ENCODE measurements around the gene LRMDA. TPM values are rescaled to one million over a fixed set of nuclear protein-coding genes. Genes with fewer than 3 reads are reported as not detected.

Gene LRMDA
- polyA plus RNA-seq, 1 donor from 2014 or later, result not detected

DNA sequence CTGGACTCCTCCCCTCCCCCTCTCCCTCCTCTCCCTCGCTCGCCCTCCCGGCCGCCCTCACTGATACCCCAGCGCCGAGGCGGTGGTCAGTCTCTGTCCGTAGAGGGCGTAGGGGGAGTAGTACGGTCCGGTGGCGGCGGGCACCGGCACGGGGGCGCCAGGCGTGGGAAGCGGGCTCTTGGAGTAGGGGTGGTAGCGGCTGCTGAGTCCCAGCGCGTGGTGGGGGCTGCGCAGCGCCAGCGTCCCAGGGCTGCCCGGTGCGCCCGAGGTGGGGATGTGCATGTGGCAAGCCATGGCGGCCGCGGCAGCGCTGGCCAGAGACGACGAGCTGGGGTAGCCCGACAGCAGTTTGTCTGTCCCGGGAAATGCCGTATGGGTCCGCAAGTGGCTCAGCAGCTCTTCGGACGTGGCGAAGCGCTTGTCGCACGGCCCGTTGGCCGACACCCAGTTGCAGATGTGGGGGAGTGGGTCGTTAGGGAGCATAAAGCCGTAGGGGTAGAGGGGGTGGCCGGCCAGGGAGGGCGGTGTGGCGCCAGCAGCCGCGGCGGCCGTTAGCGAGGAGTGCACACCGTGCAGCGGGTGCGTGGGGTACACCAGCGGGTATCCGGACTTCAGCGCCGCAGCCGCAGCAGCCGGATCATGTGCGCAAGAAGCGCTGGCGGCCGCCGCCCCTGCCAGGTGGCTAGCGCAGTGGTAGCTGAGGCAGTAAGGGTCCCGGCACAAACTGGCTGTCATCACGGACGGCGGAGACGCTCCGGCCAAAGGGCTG lies 32.5 kb upstream of the LRMDA start:
- Mint-ChIP-seq H3K27ac (no peak overlapping the region), H3K27me3 (peaks cover 50% of the 10 kb centered on the region), H3K36me3 (no peaks in the 10 kb centered on the region), H3K4me3 (no peak overlapping the region), H3K4me1 (peaks cover 5 to 18% (median 6%) of the 10 kb centered on the region in 3 donors), H3K9me3 (peaks cover 0 to 2% (median 0%) of the 10 kb centered on the region in 3 donors)

DNA sequence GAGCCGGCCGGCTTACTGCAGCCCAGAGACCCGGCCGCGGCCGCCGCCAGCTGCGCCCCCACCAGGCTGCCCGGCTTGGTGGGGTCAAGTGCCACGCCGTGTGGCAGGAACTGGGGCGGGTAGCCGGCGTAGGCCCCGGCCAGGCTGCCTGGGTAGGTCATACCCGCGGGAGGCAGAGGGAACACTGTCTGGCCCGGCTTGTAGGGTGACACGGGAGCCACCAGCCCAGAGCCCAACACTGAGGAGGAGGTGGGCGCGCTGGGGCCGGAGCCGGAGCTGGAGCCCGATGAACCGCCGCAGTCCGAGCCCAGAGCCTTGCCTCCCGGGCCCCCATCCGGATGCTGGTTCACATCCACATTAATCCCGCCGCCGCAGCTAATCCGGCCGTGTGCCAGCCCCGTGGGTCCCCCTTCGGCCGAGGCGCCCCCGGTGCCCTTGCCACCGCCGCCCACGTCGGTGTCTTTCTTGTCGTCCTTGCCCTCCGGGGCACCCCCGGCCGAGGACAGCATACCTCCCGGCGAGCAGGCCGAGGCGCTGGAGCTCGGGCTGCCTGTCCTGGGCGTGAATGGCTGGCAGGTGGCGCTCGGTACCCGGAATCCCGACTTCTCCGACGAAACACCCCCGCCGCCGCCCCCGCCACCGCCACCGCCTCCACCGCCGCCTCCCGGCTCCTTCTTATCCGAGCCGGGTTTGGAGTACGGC lies 31.8 kb upstream of the LRMDA start:
- peaks cover 8 to 21% (median 9%) of the 10 kb centered on the region in 3 donors for H3K4me1 Mint-ChIP-seq
- peaks cover 0 to 4% (median 0%) of the 10 kb centered on the region in 3 donors for H3K9me3 Mint-ChIP-seq
- no peaks in the 10 kb centered on the region for H3K36me3 Mint-ChIP-seq
- no peak overlapping the region for H3K27ac Mint-ChIP-seq
- H3K27me3 Mint-ChIP-seq, result peaks cover 48% of the 10 kb centered on the region
- peak overlapping the region in 2 of 4 donors; percentile 76 to 89 for H3K4me3 Mint-ChIP-seq

DNA sequence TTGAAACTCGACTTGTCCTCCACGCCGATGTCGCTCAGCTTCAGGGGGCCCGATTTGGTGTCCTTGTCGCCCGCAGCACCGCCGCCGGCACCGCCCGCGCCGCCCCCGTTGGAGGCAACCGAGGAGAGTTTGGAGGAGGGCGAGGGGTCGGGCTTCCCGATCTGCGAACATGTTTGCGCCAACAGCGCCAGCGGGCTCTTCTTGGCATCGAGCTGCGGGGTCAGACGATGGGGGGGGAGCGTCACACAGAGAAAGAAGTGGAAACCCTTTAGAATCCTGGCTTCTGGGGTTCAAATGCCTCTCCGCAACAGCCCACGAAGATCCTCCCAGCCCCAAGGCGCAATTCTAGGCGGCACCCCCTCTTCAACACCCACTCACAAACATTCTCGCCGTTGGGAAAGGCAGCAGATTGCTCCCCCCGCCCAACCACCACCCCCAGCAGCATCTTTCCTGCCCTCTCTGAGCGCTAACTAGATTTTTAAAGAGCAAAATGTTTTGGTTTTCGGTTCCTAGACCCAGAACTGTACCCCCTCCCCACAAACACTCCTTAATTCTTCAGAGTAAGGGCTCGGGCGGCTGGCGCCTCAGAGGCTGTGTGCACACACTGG lies 31.2 kb upstream of the LRMDA start:
- peak overlapping the region in 1 of 3 donors; percentile 57 for H3K27ac Mint-ChIP-seq
- H3K4me3 Mint-ChIP-seq, result peak overlapping the region; percentile 51 to 90 (median 82)
- H3K4me1 Mint-ChIP-seq, result peaks cover 8 to 18% (median 9%) of the 10 kb centered on the region in 3 donors
- no peaks in the 10 kb centered on the region for H3K36me3 Mint-ChIP-seq
- peaks cover 44% of the 10 kb centered on the region for H3K27me3 Mint-ChIP-seq
- peaks cover 0 to 2% (median 0%) of the 10 kb centered on the region in 3 donors for H3K9me3 Mint-ChIP-seq

DNA sequence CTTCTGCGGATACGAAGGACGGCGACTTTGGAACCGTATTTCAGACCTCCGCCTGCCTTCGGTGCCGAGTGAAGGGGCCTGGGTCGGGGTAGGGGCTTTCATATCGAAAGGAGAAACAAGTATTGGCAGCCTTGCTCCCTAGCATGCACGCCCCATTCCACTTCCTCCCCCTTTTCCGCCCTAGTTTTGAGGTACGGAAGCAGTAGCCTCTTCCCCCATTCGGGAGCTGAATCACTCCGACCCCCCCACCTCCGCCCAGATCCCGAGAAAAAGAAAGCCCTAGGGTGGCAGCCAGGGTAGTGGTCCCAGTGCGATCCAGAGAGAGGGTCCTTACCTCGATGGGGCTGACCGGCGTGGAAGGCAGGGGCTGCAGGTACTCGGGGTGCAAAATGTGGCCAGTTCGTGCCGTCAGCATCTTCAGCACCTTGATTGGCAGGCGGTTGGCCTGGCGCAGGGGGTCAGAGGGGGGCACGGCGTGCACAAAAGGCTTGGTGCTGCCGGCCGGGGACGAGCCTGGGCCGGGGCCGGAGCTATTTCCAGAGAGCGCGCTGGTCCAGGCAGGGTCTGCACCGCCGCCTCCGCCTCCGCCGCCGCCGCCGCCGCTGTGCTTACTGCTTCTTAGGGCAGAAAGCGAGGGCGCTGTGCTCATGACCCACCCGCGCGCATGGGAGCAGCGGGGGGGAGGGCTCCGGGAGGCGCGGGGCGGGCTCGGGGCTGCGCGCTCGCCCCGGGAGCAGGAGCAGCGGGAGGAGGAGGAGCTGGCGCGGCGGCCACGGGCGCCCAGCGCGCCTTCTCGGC lies 30.5 kb upstream of the LRMDA start:
- Mint-ChIP-seq H3K4me1 (peaks cover 9 to 18% (median 9%) of the 10 kb centered on the region in 3 donors), H3K27me3 (peaks cover 45% of the 10 kb centered on the region), H3K27ac (no peak overlapping the region), H3K9me3 (peaks cover 0 to 6% (median 0%) of the 10 kb centered on the region in 3 donors), H3K4me3 (peak overlapping the region; percentile 51 to 90 (median 82)), H3K36me3 (peaks cover 2% of the 10 kb centered on the region)

DNA sequence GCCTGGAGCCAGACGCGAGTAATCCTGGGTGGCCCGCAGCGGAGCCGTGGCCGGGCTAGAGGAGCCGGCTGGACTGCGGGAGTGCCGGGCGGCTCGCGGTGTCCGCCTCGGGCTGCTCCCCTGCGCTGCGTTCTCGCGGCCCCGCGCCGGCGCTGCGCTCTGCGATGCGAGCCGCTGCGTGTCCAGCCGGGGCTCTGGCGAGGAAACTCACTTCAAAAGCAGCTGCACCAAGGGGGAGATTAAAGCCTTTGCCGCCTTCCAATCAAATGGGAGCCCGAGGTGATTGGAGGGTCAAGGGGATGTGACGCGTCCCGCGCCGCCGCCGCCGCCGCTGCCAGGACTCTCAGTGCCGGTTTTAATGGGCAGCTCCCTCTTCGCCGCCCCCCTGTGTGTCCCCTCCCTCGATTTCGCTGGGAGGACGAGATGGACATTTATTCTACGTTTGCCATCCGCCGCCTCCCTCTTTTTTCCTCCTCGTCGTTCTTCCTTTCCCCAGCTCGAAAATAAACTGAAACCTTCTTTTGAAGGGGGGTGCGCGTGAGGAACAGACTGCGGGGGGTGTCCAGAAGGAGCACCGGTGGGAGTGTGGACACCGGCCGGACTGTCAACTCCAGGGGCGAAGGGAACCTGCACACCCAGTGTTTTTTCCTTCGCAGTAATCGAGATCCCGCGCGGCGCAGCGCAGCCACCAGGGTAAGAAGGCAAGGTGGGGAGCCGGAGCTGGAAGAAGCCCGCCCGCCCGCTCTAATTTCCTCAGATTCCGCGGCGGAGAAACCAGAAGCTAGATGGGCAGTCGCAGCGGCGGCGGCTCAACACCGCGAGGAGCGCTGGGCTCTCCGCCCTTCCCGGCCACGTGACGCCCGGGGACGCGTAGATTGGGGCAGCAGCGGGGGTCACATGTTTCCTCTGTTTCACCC lies 29.6 kb upstream of the LRMDA start, which contains the start of gene ZNF503:
Gene ZNF503, minus strand, starts transcription at position 196 of the 917 bp plus-strand sequence. CDS start 345 bp downstream, outside the sequence.
- Mint-ChIP-seq H3K4me1 (peaks cover 9 to 18% (median 9%) of the 10 kb centered on the region in 3 donors), H3K36me3 (peaks cover 2% of the 10 kb centered on the region), H3K9me3 (peaks cover 0 to 6% (median 0%) of the 10 kb centered on the region in 3 donors), H3K4me3 (peak within 1 kb of the TSS; percentile 77 to 93 (median 89)), H3K27ac (peak within 1 kb of the TSS in 2 of 3 donors; percentile 53 to 85), H3K27me3 (peaks cover 54% of the 10 kb centered on the region)

DNA sequence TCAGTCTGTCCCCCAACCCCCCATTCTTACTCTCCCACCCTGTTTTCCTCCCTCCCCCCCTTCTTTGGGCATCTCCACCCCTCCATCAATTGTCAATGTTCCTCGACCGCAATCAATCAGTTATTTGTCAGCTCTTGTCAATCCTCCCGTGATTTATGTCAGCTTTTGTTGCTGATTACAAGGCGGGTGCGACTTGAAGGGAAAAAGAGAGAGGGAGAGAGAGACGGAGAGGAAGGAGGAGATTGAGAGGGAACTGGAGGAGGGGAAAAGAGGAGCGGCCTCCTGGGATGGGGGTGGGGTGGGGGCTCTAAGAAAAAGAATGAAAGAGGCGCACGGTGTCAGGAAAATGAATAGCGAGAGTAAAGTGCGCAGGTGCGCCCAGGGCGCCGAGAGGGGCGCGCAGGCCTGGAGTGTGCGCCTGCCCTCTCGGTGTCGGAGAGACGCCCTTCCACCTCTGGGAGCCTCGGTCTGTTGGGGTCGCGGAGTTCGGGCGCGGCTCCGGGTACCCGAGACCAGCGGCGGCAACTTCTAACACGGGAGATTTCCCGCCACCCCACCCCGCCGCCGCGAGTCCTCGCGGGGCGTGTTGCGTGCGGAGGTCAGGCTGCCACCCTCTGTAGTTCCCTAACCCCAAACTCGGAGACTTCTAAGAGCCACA lies 28.8 kb upstream of the LRMDA start:
- peak overlapping the region; percentile 77 to 93 (median 89) for H3K4me3 Mint-ChIP-seq
- peaks cover 2% of the 10 kb centered on the region for H3K36me3 Mint-ChIP-seq
- H3K9me3 Mint-ChIP-seq, result peaks cover 0 to 6% (median 0%) of the 10 kb centered on the region in 3 donors
- peaks cover 9 to 18% (median 9%) of the 10 kb centered on the region in 3 donors for H3K4me1 Mint-ChIP-seq
- H3K27ac Mint-ChIP-seq, result peak overlapping the region in 1 of 3 donors; percentile 53
- peaks cover 57% of the 10 kb centered on the region for H3K27me3 Mint-ChIP-seq

DNA sequence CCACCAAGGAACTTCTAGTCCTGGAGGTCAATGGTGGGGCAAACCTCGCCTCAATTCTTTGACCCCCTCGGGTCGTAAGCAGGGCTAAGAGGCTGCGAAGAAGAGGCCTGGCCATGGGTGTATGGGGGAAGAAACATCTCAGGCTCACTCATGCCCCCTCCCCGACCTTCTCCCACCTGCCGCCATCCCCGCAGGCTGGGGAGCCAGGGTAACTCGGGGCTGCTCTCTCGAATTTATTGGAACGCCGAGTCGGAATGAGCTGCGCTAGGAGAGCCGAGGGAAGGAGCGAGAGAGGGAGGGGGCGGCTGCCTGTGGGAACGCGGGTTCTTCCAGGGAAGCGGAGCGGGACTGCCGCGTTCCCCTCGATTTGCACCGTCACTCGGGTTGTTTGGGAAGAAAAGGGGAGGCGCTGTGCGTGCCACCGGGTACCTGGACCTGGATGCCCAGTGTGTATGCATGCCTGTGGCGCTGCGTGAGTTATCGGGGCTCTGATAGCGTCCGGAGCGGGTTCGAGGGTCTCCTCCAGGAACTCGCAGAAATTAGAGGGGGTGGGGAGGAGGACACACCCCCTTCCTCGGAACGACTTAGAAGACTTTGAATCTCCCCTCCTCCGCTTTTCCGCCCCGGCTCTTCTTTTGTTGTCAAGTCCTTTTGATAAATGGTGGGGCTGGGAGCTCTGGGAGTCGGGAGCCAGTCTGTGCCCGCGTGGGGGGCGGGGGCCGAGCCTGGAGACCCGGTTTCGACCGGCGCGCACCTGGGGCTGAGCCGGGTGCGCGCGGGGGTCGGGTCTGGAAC lies 28.1 kb upstream of the LRMDA start:
- H3K9me3 Mint-ChIP-seq, result peaks cover 0 to 6% (median 0%) of the 10 kb centered on the region in 3 donors
- H3K4me3 Mint-ChIP-seq, result peak overlapping the region; percentile 77 to 93 (median 89)
- H3K4me1 Mint-ChIP-seq, result peaks cover 9 to 19% (median 10%) of the 10 kb centered on the region in 3 donors
- H3K36me3 Mint-ChIP-seq, result peaks cover 2% of the 10 kb centered on the region
- peaks cover 60% of the 10 kb centered on the region for H3K27me3 Mint-ChIP-seq
- H3K27ac Mint-ChIP-seq, result peak overlapping the region in 1 of 3 donors; percentile 23

DNA sequence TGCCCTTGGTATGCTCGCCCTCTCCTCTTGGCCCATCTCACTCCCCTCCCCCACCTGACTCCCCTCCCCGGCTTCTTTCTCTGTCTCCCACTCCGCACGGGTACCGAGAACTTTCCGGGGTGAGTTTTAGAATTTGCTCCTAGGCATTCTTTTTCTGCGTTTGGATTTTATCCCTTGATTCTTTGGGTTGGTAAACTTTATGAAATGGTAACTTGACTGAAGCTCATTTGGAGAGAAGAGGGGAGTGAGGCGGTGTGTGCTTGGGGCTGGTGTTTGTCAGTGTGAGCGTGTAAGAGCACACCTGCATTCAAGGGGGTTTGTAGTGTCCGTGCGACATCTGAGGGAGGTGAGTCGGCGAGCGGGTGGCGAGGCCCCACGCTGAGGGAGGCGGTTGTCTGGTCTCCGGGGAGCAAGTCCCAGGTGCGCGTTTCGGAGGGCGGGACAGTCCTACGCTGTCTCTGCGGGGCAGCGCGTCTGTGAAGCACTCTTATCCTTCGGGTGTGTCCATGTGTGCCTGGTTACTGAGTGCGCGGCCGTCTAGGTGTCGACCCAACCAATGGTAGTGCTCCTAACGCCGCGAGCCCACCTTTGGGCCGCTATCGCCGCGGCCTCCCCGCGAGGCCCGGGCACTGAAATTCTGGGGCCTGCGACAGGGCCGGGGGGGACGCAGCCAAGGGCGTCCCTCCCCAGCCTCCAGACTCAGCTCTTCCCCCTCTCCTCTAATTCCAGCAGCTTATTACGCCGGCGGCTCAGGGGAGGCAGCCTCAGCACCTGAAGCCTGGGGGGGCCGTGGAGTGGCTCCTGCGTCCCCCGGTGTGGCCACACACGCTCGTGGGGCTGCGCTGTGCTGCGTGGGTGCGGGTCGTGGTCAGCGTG lies 27.2 kb upstream of the LRMDA start:
- H3K4me1 Mint-ChIP-seq, result peaks cover 9 to 20% (median 10%) of the 10 kb centered on the region in 3 donors
- H3K36me3 Mint-ChIP-seq, result peaks cover 2% of the 10 kb centered on the region
- peaks cover 0 to 6% (median 0%) of the 10 kb centered on the region in 3 donors for H3K9me3 Mint-ChIP-seq
- H3K27me3 Mint-ChIP-seq, result peaks cover 63% of the 10 kb centered on the region
- peak overlapping the region in 3 of 4 donors; percentile 59 to 84 (median 65) for H3K4me3 Mint-ChIP-seq
- H3K27ac Mint-ChIP-seq, result peak overlapping the region in 2 of 3 donors; percentile 3 to 62

DNA sequence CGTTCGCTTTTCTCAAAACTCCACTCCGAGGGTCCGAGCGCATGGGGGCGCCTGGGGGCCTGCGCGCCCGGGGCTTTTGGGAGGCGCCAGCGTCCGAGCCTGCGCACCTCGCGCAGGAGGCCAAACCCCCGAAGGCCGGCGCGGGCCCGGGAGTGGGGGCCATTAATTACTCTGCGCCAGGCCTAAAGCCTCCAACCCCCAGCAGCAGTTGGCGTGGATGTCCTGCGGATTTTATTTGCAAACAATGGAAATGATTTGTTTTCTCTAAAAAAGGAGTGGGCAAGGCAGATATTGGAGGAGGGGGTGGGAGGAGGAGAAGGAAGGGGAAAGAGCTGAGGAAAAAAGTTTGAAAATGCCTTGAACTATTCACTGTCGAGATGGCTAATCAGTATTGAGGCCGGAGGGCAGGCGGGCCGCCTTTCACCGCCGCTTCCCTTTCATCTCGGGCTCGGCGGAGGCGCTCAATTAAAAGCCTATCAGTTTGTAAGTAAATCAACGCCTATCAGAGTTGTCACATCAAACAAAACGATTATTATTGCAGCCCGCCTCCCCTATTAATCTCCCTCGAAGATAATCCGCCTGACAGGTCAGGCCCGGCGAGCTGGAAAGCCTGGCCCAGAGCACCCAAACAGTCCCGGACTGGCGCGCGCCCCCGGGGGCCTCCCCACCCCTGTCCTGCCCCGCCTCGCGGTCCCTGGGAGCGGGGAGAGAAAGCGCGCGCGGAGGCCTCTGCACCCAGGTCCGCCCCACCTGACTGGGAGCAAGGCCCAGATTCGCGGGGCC lies 26.4 kb upstream of the LRMDA start:
- H3K4me1 Mint-ChIP-seq, result peaks cover 12 to 23% (median 14%) of the 10 kb centered on the region in 3 donors
- peak overlapping the region in 2 of 4 donors; percentile 5 to 65 for H3K4me3 Mint-ChIP-seq
- H3K36me3 Mint-ChIP-seq, result peaks cover 2% of the 10 kb centered on the region
- peaks cover 0 to 6% (median 0%) of the 10 kb centered on the region in 3 donors for H3K9me3 Mint-ChIP-seq
- H3K27ac Mint-ChIP-seq, result peak overlapping the region in 1 of 3 donors; percentile 16
- H3K27me3 Mint-ChIP-seq, result peaks cover 69% of the 10 kb centered on the region

DNA sequence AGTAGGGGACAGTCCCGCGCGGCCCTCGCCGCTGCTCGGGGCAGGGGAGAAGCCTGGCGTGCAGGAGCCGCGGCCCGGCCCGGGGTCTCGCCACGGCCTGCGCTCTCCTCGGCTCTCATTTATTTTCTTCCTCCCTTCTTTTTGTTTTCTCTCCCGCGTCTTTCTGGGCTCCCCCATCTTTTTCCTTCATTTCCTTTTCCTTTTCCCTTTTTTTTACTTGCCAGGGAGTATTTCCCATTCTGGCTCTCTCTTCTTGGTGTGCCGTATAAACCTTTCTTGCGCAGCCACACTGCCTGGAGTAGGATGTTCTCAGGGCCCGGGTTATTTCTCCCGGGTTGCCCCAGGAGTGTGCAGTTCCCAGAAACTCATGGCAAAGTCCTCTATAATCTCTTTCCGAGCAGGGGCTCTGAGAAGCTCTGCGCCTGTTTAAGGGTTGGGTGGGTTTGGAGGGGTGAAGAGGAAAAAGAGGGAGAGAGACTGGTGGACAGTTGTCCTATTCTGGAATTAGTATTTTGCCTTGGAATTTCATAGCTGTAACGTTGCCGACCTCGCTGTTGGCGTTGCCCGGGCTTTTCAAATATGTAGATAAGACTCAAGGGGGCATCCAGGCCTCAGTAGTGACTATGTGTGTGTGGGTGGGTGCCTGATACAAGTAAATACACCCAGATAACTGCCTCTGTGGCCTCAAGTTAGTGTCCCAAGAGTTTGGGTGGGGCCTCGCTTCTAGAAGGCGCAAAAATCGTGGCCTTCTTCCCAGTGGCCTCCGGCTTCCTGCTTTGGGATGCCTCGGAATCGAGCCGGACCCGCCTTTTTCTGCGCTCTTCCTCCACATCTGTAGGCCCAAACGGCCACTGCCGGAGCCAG lies 25.6 kb upstream of the LRMDA start:
- Mint-ChIP-seq H3K4me1 (peaks cover 14 to 21% (median 15%) of the 10 kb centered on the region in 3 donors), H3K9me3 (peaks cover 0 to 8% (median 3%) of the 10 kb centered on the region in 3 donors), H3K4me3 (peak overlapping the region in 2 of 4 donors; percentile 75 to 76), H3K27ac (peak overlapping the region in 1 of 3 donors; percentile 74), H3K27me3 (peaks cover 71% of the 10 kb centered on the region), H3K36me3 (peaks cover 2% of the 10 kb centered on the region)

Data from IgD-negative memory B cell (primary cell).